Posterior cingulate gyrus (tissue), 11 donors: ENCODE results near the gene ZNF383.
A peak's percentile ranks its signal among the peaks of the same experiment; 100 is the strongest.
"Not testable (repeated sequence)": the region's sequence is repeated elsewhere in the genome, so short reads cannot be mapped to it uniquely, and the experiment has no call there.

Source experiments
- DNase-seq, 10 donors: peaks; one replicate each; pipeline versions ENCODE4 v3.0.0 to v3.0.0-alpha.2; 2020 to 2021; ENCODE audit warnings: mixed read lengths in 3 of 10
- intact Hi-C: fragments of 100-400 bp; cut with DNase I; formaldehyde crosslinking; loops from one replicate; pipeline ENCODE4 v1.15.1; 2023

The ZNF383 gene

GRCh38 chr19:37292998-37293939 lies 75.3 kb downstream of the ZNF383 start:
- DNase-seq, result peak in 7 of 10 donors; percentile 36 to 98 (median 66)
- intact Hi-C loops, result not testable (repeated sequence)

DNA sequence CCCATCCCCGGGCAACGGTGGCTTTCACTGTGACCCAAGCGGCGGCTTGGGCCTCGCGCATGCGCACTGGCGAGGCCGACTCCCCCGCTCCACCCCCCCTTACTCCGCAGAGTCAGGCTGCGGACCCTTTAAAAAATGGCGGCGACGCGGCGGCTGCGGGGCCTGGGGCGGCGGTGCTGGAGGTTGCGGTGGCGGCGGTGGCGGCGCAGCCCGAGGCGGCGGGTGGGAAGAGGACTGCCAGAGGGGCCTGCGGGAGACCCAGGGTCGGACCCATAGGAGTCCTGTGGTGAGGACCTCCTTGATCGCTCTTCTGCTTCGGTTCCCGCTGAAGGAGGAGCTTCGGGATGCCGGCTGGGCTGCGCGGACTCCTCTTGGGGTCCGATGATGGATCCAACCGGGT lies 76.2 kb downstream of the ZNF383 start:
- intact Hi-C loops, result not testable (repeated sequence)

More for the DNA sequence above, 76.2 kb downstream of the ZNF383 start:
- DNase-seq, result peak in 1 of 10 donors; percentile 37
